DMS53 (cell line): ENCODE measurements around the gene MTCH1.

Experiments used
- DNase-seq: peaks from one replicate; lab custom pipeline; 2025; lab: John Stamatoyannopoulos, UW

MTCH1 gene

DNA sequence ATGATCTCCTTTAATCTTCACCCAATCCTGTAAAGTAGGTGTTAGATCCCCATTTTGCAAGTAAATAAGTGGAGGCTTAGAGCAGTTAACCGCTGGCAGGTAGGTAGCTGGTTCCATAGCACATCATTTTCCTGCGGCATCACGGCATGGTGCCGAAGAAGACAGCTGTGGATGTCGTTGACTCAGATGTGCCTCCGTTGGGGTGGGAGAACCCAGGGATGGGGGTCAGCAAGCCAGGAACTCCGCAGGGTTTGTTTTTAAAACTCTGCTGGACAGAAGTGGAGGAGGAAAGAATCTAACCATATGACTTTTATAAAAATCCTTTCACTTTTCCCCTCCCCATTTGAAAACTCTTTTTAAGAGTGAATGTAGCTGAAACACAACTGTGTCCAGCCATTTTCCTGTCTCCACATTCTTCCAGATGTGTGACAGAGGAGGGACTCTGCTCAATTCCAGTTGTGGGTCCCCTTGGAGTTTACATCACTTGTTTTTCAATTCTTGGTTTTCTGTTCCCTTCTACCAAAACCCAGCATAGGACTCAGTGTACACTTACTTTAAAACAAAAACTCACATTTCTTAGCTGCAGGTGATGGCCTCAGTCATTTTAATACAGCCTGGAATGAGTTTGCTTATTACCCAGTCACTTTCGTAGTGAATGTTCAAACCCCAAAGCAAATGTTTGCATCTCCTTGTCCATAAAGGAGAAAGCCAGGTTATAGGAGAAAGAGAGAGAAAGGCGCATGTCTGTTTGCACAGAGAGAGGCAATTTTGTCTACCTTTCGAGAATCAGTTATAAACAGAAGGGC lies 59.1 kb downstream of the MTCH1 start:
- DNase-seq, result no peak

DNA sequence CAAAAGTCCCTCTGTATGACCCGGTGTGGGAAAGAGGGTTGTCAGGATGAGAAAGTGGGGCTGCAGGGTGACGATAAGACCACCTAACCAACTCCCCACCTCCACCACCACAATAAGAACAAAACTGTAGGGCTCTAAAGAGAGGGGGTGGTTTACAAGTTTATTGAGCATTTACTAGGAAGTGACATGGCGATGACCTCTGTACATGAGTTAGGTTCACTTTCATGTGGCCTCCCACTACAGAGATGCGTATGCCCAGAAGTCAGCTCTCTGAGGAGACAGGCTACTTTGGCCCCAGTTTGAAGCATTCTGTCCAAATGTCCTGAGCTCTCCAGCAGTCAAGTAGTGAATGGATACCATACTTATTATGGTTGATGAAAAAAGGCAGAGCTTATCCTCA lies 60.2 kb downstream of the MTCH1 start:
- DNase-seq, result no peak

DNA sequence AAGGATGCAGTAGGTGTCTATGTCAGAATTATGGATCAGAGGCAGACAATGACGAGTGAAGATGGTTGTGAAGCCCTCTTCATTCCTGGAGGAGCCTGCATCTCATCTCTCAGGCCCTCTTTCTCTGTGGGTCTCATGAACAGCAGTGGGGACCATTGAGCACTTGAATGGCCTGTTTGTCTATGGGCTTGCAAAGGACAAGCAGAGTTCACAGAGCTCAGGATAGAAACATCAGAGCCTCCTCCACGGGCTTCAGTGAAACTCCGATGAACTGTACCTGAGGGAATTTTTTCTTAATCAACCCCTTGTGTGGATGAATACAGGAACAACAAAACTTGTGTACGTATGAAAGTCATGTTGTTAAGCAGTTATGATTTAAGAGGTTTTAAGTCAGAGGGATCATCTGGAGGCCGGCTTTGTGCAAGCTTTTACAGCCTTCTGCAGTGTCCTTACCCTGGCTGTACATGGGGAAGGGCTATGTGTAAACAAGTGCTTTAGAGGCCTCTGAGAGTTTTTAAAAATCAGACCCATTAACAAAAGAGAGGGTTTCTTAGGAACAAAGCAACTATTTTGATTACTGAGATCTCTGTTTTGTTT lies 61.1 kb downstream of the MTCH1 start:
- no peak for DNase-seq

DNA sequence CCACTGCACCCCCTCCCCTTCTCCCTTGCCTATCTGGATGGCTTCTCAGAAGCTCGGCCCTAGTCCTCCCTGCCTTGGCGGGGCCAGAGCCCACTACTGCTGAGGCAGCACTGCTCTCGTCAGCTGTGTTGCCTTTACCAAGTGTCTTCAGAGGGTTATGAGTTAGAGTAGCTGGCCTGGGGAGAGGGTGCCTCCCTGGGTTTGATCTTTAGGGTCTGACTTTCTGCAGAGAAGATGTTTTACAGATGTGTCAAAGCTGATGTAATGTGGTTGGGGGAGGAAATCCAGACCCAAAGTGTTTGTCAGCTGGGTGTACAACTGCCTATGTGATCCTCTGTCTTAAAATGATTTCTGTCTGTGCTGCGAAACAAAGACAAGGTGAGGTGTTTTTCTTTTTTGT lies 61.9 kb downstream of the MTCH1 start:
- no peak for DNase-seq

DNA sequence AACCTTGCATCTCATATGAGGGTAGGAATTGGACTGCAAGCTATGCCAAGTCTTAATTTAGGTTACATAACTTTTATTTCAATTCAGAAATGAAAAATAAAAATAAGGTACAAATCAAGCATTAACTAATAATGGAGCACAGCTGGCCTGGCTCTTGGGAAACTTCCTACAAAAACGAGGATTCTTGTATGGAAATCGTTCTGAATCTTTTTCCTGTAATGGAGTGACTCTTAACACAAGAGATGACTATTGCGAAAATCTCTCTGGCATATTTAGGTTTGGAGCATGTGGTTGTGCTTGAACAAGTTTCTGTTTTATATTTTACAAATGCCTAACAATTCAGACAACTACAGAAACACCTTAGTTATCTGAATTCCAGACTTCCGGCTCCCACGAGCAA lies 65.5 kb downstream of the MTCH1 start:
- no peak for DNase-seq

DNA sequence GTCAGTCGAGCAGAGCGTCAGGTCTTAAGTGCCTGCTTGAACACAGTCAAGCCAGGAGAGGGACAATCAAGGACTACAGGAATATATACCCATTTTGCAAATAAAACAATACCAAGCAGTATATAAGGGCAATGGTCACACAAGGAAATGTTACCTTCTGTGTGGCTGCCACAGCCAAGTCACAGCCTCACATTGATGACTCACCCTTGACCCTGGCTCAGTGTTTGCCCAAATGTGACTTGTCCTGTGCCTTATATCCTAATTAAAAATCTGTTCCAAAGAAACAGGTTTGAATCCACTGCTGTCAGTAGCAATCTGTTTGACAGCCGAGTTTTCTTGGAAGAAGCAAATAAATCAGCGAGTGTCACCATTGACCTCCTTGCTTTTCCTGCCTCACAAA lies 65.9 kb downstream of the MTCH1 start:
- no peak for DNase-seq
